Suprapubic skin (tissue), 4 donors: ENCODE results near the gene NOVA2.

Experiments used
- CTCF ChIP-seq, 2 donors: fragments of 200-600 bp in 1 of 2; fragments of 450-650 bp in 1 of 2; sonication (generic) in 1 of 2; IDR thresholded peaks; one replicate each; pipeline ENCODE4 v1.5.1; 2016 to 2019; ENCODE audit warnings: antibody characterized with exemption in 2 of 2, mild to moderate bottlenecking in 1 of 2, moderate library complexity in 1 of 2
- EP300 ChIP-seq: sonication (generic); formaldehyde crosslinking; IDR thresholded peaks from one replicate; pipeline ENCODE4 v1.6.1; 2017; ENCODE audit warnings: antibody characterized with exemption
- POLR2A ChIP-seq, 2 donors: fragments of 450-650 bp; IDR thresholded peaks; one replicate each; pipeline ENCODE4 v1.6.1; 2017; ENCODE audit warnings: antibody characterized with exemption in 2 of 2, mild to moderate bottlenecking in 2 of 2, moderate library complexity in 2 of 2
- POLR2AphosphoS5 ChIP-seq, 3 donors: sonication (generic); formaldehyde crosslinking; IDR thresholded peaks; one replicate each; pipeline ENCODE4 v1.6.1; 2017; ENCODE audit warnings: antibody characterized with exemption in 3 of 3

- no peak for TF ChIP-seq CTCF (IDR thresholded peaks at IDR 0.05)
- TF ChIP-seq POLR2AphosphoS5 (IDR thresholded peaks at IDR 0.05), result peak in 2 of 3 donors; percentile 38 to 46
- no peak for TF ChIP-seq EP300
- peak in 1 of 2 donors; percentile 31 for TF ChIP-seq POLR2A (IDR thresholded peaks at IDR 0.05)
These were observed 87.9 kb downstream of the NOVA2 start, which contains the start of gene IRF2BP1 for GRCh38 chr19:45885556-45886426.
